ENCODE results near the gene PDE4C. TPM values are rescaled to one million over a fixed set of nuclear protein-coding genes. Genes with fewer than 3 reads are reported as not detected.

PDE4C gene
- total and polyA plus RNA-seq, 9 of the 15 experiments (the other 6 are each of a cell fraction or from before 2014, with no cell fraction given): 0.04 to 0.91 (median 0.20) TPM; not detected in 1

DNA sequence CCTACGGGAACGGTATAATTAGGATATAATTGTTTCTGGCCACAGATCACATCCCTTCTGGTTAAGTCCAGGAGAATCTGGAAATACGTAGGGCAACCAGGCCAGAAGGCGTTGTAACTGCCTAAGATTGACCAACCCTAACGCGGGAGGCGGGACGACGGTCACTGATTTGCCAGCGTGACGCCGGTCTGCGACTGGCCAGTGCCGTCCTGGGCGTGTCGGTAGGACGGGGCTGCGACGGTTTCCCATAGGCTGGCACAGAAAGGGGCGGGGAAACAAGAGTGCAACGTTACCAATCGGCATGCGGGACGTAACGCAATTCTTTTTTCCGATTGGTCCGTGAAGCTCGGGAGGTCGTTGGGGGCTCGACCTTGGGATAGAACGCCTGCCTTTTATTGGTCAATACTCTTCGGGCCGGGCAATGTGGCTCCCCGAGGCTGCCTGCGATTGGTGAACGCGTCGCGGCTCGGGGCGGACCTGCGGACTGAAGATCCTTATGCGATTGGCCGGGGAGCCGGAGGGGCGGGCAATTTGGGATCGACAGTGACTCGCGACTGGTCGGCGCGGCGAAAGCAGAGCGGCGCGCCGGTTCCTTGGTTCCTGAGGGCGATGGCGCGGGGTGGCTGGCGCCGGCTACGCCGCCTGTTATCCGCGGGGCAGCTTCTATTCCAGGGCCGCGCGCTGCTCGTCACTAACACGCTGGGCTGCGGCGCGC, 33.4 kb downstream of the PDE4C start, which contains the start of gene MPV17L2 (continued):
- no peak for TF ChIP-seq PURB (CRISPR knock-in tag; IDR thresholded peaks at IDR 0.05; ENCODE audit: low read depth)
- no peak for TF ChIP-seq HDAC6 (IDR thresholded peaks at IDR 0.05; ENCODE audit: low read depth, low read length)
- no peak for TF ChIP-seq CBFB (CRISPR knock-in tag; IDR thresholded peaks at IDR 0.05)
- no peak for TF ChIP-seq ZNF217 (CRISPR knock-in tag; IDR thresholded peaks at IDR 0.05)
- TF ChIP-seq TEAD1 (CRISPR knock-in tag; IDR thresholded peaks at IDR 0.05): no peak; a peak in 1 of 4 replicates
- no peak for TF ChIP-seq KAT8 (IDR thresholded peaks at IDR 0.05; ENCODE audit: low read depth)
- TF ChIP-seq JUNB (CRISPR knock-in tag; conservative IDR thresholded peaks at IDR 0.05): no peak
- no peak for TF ChIP-seq CREBBP (IDR thresholded peaks at IDR 0.05; ENCODE audit: low read depth, low read length)
- TF ChIP-seq, protein P1, sequence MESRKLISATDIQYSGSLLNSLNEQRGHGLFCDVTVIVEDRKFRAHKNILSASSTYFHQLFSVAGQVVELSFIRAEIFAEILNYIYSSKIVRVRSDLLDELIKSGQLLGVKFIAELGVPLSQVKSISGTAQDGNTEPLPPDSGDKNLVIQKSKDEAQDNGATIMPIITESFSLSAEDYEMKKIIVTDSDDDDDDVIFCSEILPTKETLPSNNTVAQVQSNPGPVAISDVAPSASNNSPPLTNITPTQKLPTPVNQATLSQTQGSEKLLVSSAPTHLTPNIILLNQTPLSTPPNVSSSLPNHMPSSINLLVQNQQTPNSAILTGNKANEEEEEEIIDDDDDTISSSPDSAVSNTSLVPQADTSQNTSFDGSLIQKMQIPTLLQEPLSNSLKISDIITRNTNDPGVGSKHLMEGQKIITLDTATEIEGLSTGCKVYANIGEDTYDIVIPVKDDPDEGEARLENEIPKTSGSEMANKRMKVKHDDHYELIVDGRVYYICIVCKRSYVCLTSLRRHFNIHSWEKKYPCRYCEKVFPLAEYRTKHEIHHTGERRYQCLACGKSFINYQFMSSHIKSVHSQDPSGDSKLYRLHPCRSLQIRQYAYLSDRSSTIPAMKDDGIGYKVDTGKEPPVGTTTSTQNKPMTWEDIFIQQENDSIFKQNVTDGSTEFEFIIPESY (CRISPR knock-in tag; IDR thresholded peaks at IDR 0.05): no peak
- TF ChIP-seq SAFB (IDR thresholded peaks at IDR 0.05; ENCODE audit: borderline replicate concordance, low read depth, low read length): no peak
- TF ChIP-seq, protein P2, sequence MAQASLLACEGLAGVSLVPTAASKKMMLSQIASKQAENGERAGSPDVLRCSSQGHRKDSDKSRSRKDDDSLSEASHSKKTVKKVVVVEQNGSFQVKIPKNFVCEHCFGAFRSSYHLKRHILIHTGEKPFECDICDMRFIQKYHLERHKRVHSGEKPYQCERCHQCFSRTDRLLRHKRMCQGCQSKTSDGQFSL (CRISPR knock-in tag; IDR thresholded peaks at IDR 0.05): no peak
- TF ChIP-seq, protein P2 (tag; IDR thresholded peaks at IDR 0.05): no peak
- no peak for TF ChIP-seq SIRT6 (IDR thresholded peaks at IDR 0.05; ENCODE audit: low read depth, low read length)
- no peak; a peak in 1 of 4 replicates for TF ChIP-seq SRF (CRISPR knock-in tag; IDR thresholded peaks at IDR 0.05)
- peak in 2 of 3 experiments; percentile 74 to 83 for TF ChIP-seq YY1 (IDR thresholded peaks at IDR 0.05; ENCODE audit: borderline replicate concordance in 1 of 3, control insufficient read depth in 1 of 3, extremely low read depth in 1 of 3, insufficient read depth in 3 of 3, insufficient read length in 1 of 3, insufficient replicate concordance in 2 of 3, low read depth in 1 of 3, low read length in 2 of 3)
- TF ChIP-seq, protein P3, sequence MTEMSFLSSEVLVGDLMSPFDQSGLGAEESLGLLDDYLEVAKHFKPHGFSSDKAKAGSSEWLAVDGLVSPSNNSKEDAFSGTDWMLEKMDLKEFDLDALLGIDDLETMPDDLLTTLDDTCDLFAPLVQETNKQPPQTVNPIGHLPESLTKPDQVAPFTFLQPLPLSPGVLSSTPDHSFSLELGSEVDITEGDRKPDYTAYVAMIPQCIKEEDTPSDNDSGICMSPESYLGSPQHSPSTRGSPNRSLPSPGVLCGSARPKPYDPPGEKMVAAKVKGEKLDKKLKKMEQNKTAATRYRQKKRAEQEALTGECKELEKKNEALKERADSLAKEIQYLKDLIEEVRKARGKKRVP (CRISPR knock-in tag; IDR thresholded peaks at IDR 0.05): no peak; the same call in 1 of the 2 replicates
- peak; percentile 89 for TF ChIP-seq SP2 (IDR thresholded peaks at IDR 0.05; ENCODE audit: extremely low read depth, low read depth, low read length, poor library complexity, severe bottlenecking)
- TF ChIP-seq, protein P4, sequence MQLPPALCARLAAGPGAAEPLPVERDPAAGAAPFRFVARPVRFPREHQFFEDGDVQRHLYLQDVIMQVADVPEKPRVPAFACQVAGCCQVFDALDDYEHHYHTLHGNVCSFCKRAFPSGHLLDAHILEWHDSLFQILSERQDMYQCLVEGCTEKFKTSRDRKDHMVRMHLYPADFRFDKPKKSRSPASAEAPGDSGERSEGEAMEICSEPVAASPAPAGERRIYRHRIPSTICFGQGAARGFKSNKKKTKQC (CRISPR knock-in tag; IDR thresholded peaks at IDR 0.05): no peak
- TF ChIP-seq CHD2 (IDR thresholded peaks at IDR 0.05; ENCODE audit: low read depth, low read length): peak; percentile 93
- TF ChIP-seq, protein P5, sequence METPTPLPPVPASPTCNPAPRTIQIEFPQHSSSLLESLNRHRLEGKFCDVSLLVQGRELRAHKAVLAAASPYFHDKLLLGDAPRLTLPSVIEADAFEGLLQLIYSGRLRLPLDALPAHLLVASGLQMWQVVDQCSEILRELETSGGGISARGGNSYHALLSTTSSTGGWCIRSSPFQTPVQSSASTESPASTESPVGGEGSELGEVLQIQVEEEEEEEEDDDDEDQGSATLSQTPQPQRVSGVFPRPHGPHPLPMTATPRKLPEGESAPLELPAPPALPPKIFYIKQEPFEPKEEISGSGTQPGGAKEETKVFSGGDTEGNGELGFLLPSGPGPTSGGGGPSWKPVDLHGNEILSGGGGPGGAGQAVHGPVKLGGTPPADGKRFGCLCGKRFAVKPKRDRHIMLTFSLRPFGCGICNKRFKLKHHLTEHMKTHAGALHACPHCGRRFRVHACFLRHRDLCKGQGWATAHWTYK (CRISPR knock-in tag; IDR thresholded peaks at IDR 0.05): no peak
- no peak for TF ChIP-seq BRD9 (IDR thresholded peaks at IDR 0.05; ENCODE audit: low read depth, partially characterized antibody)
- no peak for TF ChIP-seq E2F3 (CRISPR knock-in tag; IDR thresholded peaks at IDR 0.05)
